Measurements from ENCODE around the gene RBM47.
"Not testable (repeated sequence)": the region's sequence is repeated elsewhere in the genome, so short reads cannot be mapped to it uniquely, and the experiment has no call there.

Gene RBM47

GRCh38 chr4:40562208-40562607 lies 67.5 kb downstream of the RBM47 start:
- no peak for DNase-seq (ENCODE audit: low read depth)

- not testable (repeated sequence) for DNase-seq (ENCODE audit: low read depth)
Observed at GRCh38 chr4:40561543-40562177, 68.0 kb downstream of the RBM47 start.

GRCh38 chr4:40559585-40560465 lies 69.8 kb downstream of the RBM47 start:
- no peak for DNase-seq (ENCODE audit: low read depth)

- DNase-seq (ENCODE audit: low read depth): no peak
Observed at GRCh38 chr4:40557736-40558135, 71.9 kb downstream of the RBM47 start.

- no peak for DNase-seq (ENCODE audit: low read depth)
Observed at GRCh38 chr4:40555176-40555900, 74.3 kb downstream of the RBM47 start.

GRCh38 chr4:40554641-40555040 lies 75.0 kb downstream of the RBM47 start:
- not testable (repeated sequence) for DNase-seq (ENCODE audit: low read depth)

- no peak for DNase-seq (ENCODE audit: low read depth)
Observed at GRCh38 chr4:40553995-40554394, 75.7 kb downstream of the RBM47 start.

- no peak for DNase-seq (ENCODE audit: low read depth)
Observed at GRCh38 chr4:40552536-40552935, 77.1 kb downstream of the RBM47 start.

GRCh38 chr4:40551568-40552136 lies 78.0 kb downstream of the RBM47 start:
- DNase-seq (ENCODE audit: low read depth): not testable (repeated sequence)

- DNase-seq (ENCODE audit: low read depth): no peak
Observed at GRCh38 chr4:40550948-40551462, 78.7 kb downstream of the RBM47 start.

GRCh38 chr4:40550196-40550595 lies 79.5 kb downstream of the RBM47 start:
- DNase-seq (ENCODE audit: low read depth): no peak

GRCh38 chr4:40548256-40548655 lies 81.4 kb downstream of the RBM47 start:
- DNase-seq (ENCODE audit: low read depth): no peak

GRCh38 chr4:40547789-40548132 lies 81.9 kb downstream of the RBM47 start:
- DNase-seq (ENCODE audit: low read depth): no peak

- no peak for DNase-seq (ENCODE audit: low read depth)
Observed at GRCh38 chr4:40546969-40547788, 82.5 kb downstream of the RBM47 start.

GRCh38 chr4:40546506-40546905 lies 83.2 kb downstream of the RBM47 start:
- DNase-seq (ENCODE audit: low read depth): no peak

- not testable (repeated sequence) for DNase-seq (ENCODE audit: low read depth)
Observed at GRCh38 chr4:40545487-40545886, 84.2 kb downstream of the RBM47 start.

- no peak for DNase-seq (ENCODE audit: low read depth)
Observed at GRCh38 chr4:40544221-40544620, 85.4 kb downstream of the RBM47 start.

- no peak for DNase-seq (ENCODE audit: low read depth)
Observed at GRCh38 chr4:40540800-40541199, 88.9 kb downstream of the RBM47 start.

GRCh38 chr4:40536032-40536431 lies 93.6 kb downstream of the RBM47 start:
- no peak for DNase-seq (ENCODE audit: low read depth)

GRCh38 chr4:40531636-40532023 lies 98.0 kb downstream of the RBM47 start:
- DNase-seq (ENCODE audit: low read depth): no peak

GRCh38 chr4:40530961-40531635 lies 98.6 kb downstream of the RBM47 start:
- DNase-seq (ENCODE audit: low read depth): no peak

Data from T-helper 22 cell (primary cell).